Activated naive CD4-positive, alpha-beta T cell treated with anti-CD3 and anti-CD28 coated beads for 36 hours (primary cell): ENCODE data around the gene TNFRSF1A. TPM values are rescaled to one million over a fixed set of nuclear protein-coding genes. Genes with fewer than 3 reads are reported as not detected.
A peak's percentile ranks its signal among the peaks of the same experiment; 100 is the strongest.
"Not testable (repeated sequence)": the region's sequence is repeated elsewhere in the genome, so short reads cannot be mapped to it uniquely, and the experiment has no call there.

Experiments used
- CTCF ChIA-PET: fragments of 350-600 bp; sonication (Branson Sonifier 250); formaldehyde crosslinking; loops from one replicate; lab custom pipeline; 2021; ENCODE audit warnings: antibody characterized with exemption; lab: Charles Lee
- DNase-seq: peaks from one replicate; pipeline ENCODE4 v3.0.0-alpha.2; 2020
- H3K27ac Mint-ChIP-seq: one replicate; pipeline ENCODE4 v1.8.0; 2021; ENCODE audit warnings: mild to moderate bottlenecking, mixed read lengths
- H3K27me3 Mint-ChIP-seq: one replicate; pipeline ENCODE4 v1.8.0; 2021; ENCODE audit warnings: low read depth, mixed read lengths
- H3K36me3 Mint-ChIP-seq: one replicate; pipeline ENCODE4 v1.8.0; 2021; ENCODE audit warnings: low read depth, mixed read lengths
- H3K4me1 Mint-ChIP-seq: one replicate; pipeline ENCODE4 v1.8.0; 2021; ENCODE audit warnings: low read depth, mixed read lengths
- H3K4me3 Mint-ChIP-seq: one replicate; pipeline ENCODE4 v1.8.0; 2021; ENCODE audit warnings: mild to moderate bottlenecking, moderate library complexity, mixed read lengths
- H3K9me3 Mint-ChIP-seq: one replicate; pipeline ENCODE4 v1.8.0; 2021; ENCODE audit warnings: mixed read lengths
- intact Hi-C: fragments of 100-400 bp; cut with micrococcal nuclease; formaldehyde crosslinking; loops from one replicate; pipeline ENCODE4 v1.15.1; 2023
- total RNA-seq, 2 experiments: library from RNA; stranded (reverse); gene quantifications; one replicate each; pipeline ENCODE4 v1.2.3, GENCODE V29; 2021

TNFRSF1A gene
- total RNA-seq, 2 experiments from 2014 or later: 38.1 to 41.3 TPM

- H3K9me3 Mint-ChIP-seq, H3K27me3 Mint-ChIP-seq: not testable (repeated sequence)
- intact Hi-C loops: loop anchor here (5.0 kb wide), 3 partner anchors 219 to 514 kb away; partner anchors contain the start of genes CDCA3, CHD4, IFFO1 and USP5
Measured at GRCh38 chr12:6338536-6338935, 3.3 kb downstream of the TNFRSF1A start.

GRCh38 chr12:6337958-6338433 is 3.9 kb downstream of the TNFRSF1A start:
- Mint-ChIP-seq H3K4me3 (no peak overlapping the region), H3K4me1 (peaks cover 48% of the 10 kb centered on the region), H3K9me3 (no peaks in the 10 kb centered on the region), H3K27ac (no peak overlapping the region), H3K27me3 (no peaks in the 10 kb centered on the region), H3K36me3 (peaks cover 22% of the 10 kb centered on the region)
- intact Hi-C loops: loop anchor here (2.0 to 5.0 kb wide), 4 partner anchors 197 to 514 kb away; partner anchors contain the start of genes CDCA3, CHD4, GAPDH and IFFO1
- peak; percentile 27 for DNase-seq
- CTCF ChIA-PET: interaction anchor here (0.5 to 6.0 kb wide), 4 partner anchors 12 to 143 kb away, joined by 3 to 39 read pairs (median 11); no protein-coding TSS in a partner anchor

More at GRCh38 chr12:6338536-6338935, 3.3 kb downstream of the TNFRSF1A start:
- peaks cover 17% of the 10 kb centered on the region for H3K36me3 Mint-ChIP-seq
- not testable (repeated sequence) for H3K4me3 Mint-ChIP-seq, H3K27ac Mint-ChIP-seq, DNase-seq
- H3K4me1 Mint-ChIP-seq: peaks cover 48% of the 10 kb centered on the region
- CTCF ChIA-PET: interaction anchor here (0.6 to 3.8 kb wide), 14 partner anchors 11 to 294 kb away, joined by 3 to 19 read pairs (median 4); no protein-coding TSS in a partner anchor

- Mint-ChIP-seq H3K4me1 (peaks cover 47% of the 10 kb centered on the region), H3K4me3 (no peak overlapping the region), H3K9me3 (no peaks in the 10 kb centered on the region), H3K36me3 (peaks cover 30% of the 10 kb centered on the region), H3K27ac (no peak overlapping the region), H3K27me3 (no peaks in the 10 kb centered on the region)
- CTCF ChIA-PET: interaction anchor here (0.5 to 6.0 kb wide), 7 partner anchors 9 to 142 kb away, joined by 3 to 39 read pairs (median 18); no protein-coding TSS in a partner anchor
- intact Hi-C loops: loop anchor here (1.0 to 5.0 kb wide), 6 partner anchors 8 to 515 kb away; partner anchors contain the start of genes CDCA3, CHD4, GAPDH and IFFO1
- peak; percentile 65 for DNase-seq
Measured at GRCh38 chr12:6336889-6337853, 4.7 kb downstream of the TNFRSF1A start.

- H3K4me1 Mint-ChIP-seq: peaks cover 45% of the 10 kb centered on the region
- H3K27ac Mint-ChIP-seq: no peak overlapping the region
- intact Hi-C loops: loop anchor here (1.0 to 5.0 kb wide), 6 partner anchors 9 to 516 kb away; partner anchors contain the start of genes CDCA3, CHD4, GAPDH and IFFO1
- no peaks in the 10 kb centered on the region for H3K9me3 Mint-ChIP-seq
- CTCF ChIA-PET: interaction anchor here (0.6 to 6.0 kb wide), 11 partner anchors 9 to 125 kb away, joined by 3 to 39 read pairs (median 10); no protein-coding TSS in a partner anchor
- DNase-seq: peak; percentile 83
- H3K36me3 Mint-ChIP-seq: peaks cover 32% of the 10 kb centered on the region
- H3K27me3 Mint-ChIP-seq: no peaks in the 10 kb centered on the region
- no peak overlapping the region for H3K4me3 Mint-ChIP-seq
Measured at GRCh38 chr12:6336079-6336888, 5.6 kb downstream of the TNFRSF1A start.

GRCh38 chr12:6335451-6336078 is 6.3 kb downstream of the TNFRSF1A start:
- H3K4me1 Mint-ChIP-seq: peaks cover 46% of the 10 kb centered on the region
- H3K9me3 Mint-ChIP-seq: no peaks in the 10 kb centered on the region
- intact Hi-C loops: loop anchor here (1.0 to 5.0 kb wide), 11 partner anchors 10 to 517 kb away; partner anchors contain the start of genes CDCA3, CHD4, GAPDH and IFFO1
- peaks cover 33% of the 10 kb centered on the region for H3K36me3 Mint-ChIP-seq
- peak; percentile 94 for DNase-seq
- no peak overlapping the region for H3K4me3 Mint-ChIP-seq
- no peaks in the 10 kb centered on the region for H3K27me3 Mint-ChIP-seq
- H3K27ac Mint-ChIP-seq: no peak overlapping the region
- CTCF ChIA-PET: interaction anchor here (0.6 to 6.0 kb wide), 24 partner anchors 8 to 135 kb away, joined by 3 to 39 read pairs (median 6); partner anchors contain the start of gene VAMP1

- Mint-ChIP-seq H3K4me1 (peaks cover 46% of the 10 kb centered on the region), H3K4me3 (no peak overlapping the region), H3K27ac (no peak overlapping the region), H3K36me3 (peaks cover 39% of the 10 kb centered on the region), H3K9me3 (no peaks in the 10 kb centered on the region), H3K27me3 (no peaks in the 10 kb centered on the region)
- CTCF ChIA-PET: interaction anchor here (0.6 to 6.0 kb wide), 24 partner anchors 9 to 135 kb away, joined by 3 to 39 read pairs (median 6); partner anchors contain the start of gene VAMP1
- intact Hi-C loops: loop anchor here (1.0 to 5.0 kb wide), 8 partner anchors 12 to 517 kb away; partner anchors contain the start of genes CDCA3, CHD4, IFFO1 and USP5
- DNase-seq: no peak
Measured at GRCh38 chr12:6334940-6335450, 6.9 kb downstream of the TNFRSF1A start.

GRCh38 chr12:6334359-6334758 is 7.5 kb downstream of the TNFRSF1A start:
- intact Hi-C loops: no loop called here
- DNase-seq: no peak
- Mint-ChIP-seq H3K36me3 (peaks cover 43% of the 10 kb centered on the region), H3K9me3 (no peaks in the 10 kb centered on the region), H3K27ac (peak overlapping the region; percentile 82), H3K27me3 (no peaks in the 10 kb centered on the region), H3K4me3 (no peak overlapping the region), H3K4me1 (peaks cover 46% of the 10 kb centered on the region)
- CTCF ChIA-PET: interaction anchor here (0.6 to 6.0 kb wide), 9 partner anchors 11 to 90 kb away, joined by 3 to 39 read pairs (median 12); no protein-coding TSS in a partner anchor

GRCh38 chr12:6333566-6333965 is 8.3 kb downstream of the TNFRSF1A start:
- Mint-ChIP-seq H3K36me3 (peaks cover 45% of the 10 kb centered on the region), H3K27ac (peak overlapping the region; percentile 82), H3K4me1 (peaks cover 46% of the 10 kb centered on the region), H3K27me3 (no peaks in the 10 kb centered on the region), H3K9me3 (no peaks in the 10 kb centered on the region), H3K4me3 (peak overlapping the region; percentile 14)
- intact Hi-C loops: no loop called here
- CTCF ChIA-PET: interaction anchor here (1.2 to 6.0 kb wide), 6 partner anchors 8 to 136 kb away, joined by 3 to 39 read pairs (median 9); partner anchors contain the start of gene TNFRSF1A
- DNase-seq: peak; percentile 43

GRCh38 chr12:6333029-6333428 is 8.8 kb downstream of the TNFRSF1A start:
- Mint-ChIP-seq H3K27ac (peak overlapping the region; percentile 82), H3K4me3 (peak overlapping the region; percentile 2), H3K27me3 (no peaks in the 10 kb centered on the region), H3K36me3 (peaks cover 48% of the 10 kb centered on the region), H3K9me3 (no peaks in the 10 kb centered on the region), H3K4me1 (peaks cover 46% of the 10 kb centered on the region)
- CTCF ChIA-PET: interaction anchor here (1.2 to 6.0 kb wide), 5 partner anchors 9 to 137 kb away, joined by 3 to 39 read pairs (median 4); partner anchors contain the start of gene TNFRSF1A
- intact Hi-C loops: no loop called here
- DNase-seq: peak; percentile 50

- H3K4me3 Mint-ChIP-seq: no peak overlapping the region
- H3K9me3 Mint-ChIP-seq: no peaks in the 10 kb centered on the region
- CTCF ChIA-PET: interaction anchor here (1.2 to 6.0 kb wide), 5 partner anchors 9 to 137 kb away, joined by 3 to 39 read pairs (median 4); partner anchors contain the start of gene TNFRSF1A
- peaks cover 46% of the 10 kb centered on the region for H3K4me1 Mint-ChIP-seq
- intact Hi-C loops: no loop called here
- no peaks in the 10 kb centered on the region for H3K27me3 Mint-ChIP-seq
- H3K36me3 Mint-ChIP-seq: peaks cover 50% of the 10 kb centered on the region
- H3K27ac Mint-ChIP-seq: peak overlapping the region; percentile 82
- DNase-seq: no peak
Measured at GRCh38 chr12:6332459-6332858, 9.4 kb downstream of the TNFRSF1A start.
